OCI-LY7 (cell line): ENCODE measurements around the gene ERMN.
"Not testable (repeated sequence)": the region's sequence is repeated elsewhere in the genome, so short reads cannot be mapped to it uniquely, and the experiment has no call there.

Experiments used
- EZH2phosphoT487 ChIP-seq: fragments of 200-600 bp; sonication (generic); IDR thresholded peaks from 2 replicates; pipeline ENCODE4 v1.6.1; 2018; ENCODE audit warnings: low read depth, borderline replicate concordance, mild to moderate bottlenecking, mixed run types, antibody characterized with exemption, low read length, moderate library complexity, mixed read lengths
- TF ChIP-seq, protein P1 (sequence below): fragments of 200-600 bp; sonication (generic); conservative IDR thresholded peaks from 2 replicates; pipeline ENCODE4 v1.5.1; 2014; ENCODE audit warnings: mild to moderate bottlenecking, antibody characterized with exemption, low read length, moderate library complexity, mixed read lengths

DNA sequence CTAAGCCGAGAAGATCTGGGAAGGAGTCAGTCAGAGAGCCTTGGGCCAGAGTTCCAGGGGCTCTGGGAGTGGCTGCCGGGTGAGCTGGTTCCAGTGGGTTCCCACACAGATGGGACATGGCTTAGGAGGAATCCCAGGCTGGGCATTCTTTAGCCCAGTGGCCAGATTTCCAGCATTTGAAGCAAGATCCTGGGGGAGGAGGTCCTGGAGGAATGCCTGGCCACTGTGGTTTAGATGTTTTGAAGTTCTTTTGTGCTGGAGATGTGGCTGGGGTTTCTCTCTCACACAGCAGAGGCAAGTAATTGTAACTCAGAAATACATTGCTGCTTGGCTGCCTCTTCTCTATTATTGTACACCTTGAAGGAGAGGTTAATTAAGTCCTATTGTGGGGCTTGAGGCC, 15.8 kb upstream of the ERMN start:
- TF ChIP-seq, protein P1, sequence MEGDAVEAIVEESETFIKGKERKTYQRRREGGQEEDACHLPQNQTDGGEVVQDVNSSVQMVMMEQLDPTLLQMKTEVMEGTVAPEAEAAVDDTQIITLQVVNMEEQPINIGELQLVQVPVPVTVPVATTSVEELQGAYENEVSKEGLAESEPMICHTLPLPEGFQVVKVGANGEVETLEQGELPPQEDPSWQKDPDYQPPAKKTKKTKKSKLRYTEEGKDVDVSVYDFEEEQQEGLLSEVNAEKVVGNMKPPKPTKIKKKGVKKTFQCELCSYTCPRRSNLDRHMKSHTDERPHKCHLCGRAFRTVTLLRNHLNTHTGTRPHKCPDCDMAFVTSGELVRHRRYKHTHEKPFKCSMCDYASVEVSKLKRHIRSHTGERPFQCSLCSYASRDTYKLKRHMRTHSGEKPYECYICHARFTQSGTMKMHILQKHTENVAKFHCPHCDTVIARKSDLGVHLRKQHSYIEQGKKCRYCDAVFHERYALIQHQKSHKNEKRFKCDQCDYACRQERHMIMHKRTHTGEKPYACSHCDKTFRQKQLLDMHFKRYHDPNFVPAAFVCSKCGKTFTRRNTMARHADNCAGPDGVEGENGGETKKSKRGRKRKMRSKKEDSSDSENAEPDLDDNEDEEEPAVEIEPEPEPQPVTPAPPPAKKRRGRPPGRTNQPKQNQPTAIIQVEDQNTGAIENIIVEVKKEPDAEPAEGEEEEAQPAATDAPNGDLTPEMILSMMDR = not testable (repeated sequence)
- not testable (repeated sequence) for TF ChIP-seq EZH2phosphoT487
